VCaP (cell line): ENCODE results near the gene BMP7.
"Not testable (repeated sequence)": the region's sequence is repeated elsewhere in the genome, so short reads cannot be mapped to it uniquely, and the experiment has no call there.

Experiments
- H3K27ac ChIP-seq: fragments of 450-650 bp; 2 replicates; pipeline ENCODE4 v1.5.1; 2017
- TF ChIP-seq, protein P1 (sequence below): fragments of 450-650 bp; conservative IDR thresholded peaks from 2 replicates; pipeline ENCODE4 v1.5.1; 2017; ENCODE audit warnings: mild to moderate bottlenecking, moderate library complexity

The BMP7 gene

DNA sequence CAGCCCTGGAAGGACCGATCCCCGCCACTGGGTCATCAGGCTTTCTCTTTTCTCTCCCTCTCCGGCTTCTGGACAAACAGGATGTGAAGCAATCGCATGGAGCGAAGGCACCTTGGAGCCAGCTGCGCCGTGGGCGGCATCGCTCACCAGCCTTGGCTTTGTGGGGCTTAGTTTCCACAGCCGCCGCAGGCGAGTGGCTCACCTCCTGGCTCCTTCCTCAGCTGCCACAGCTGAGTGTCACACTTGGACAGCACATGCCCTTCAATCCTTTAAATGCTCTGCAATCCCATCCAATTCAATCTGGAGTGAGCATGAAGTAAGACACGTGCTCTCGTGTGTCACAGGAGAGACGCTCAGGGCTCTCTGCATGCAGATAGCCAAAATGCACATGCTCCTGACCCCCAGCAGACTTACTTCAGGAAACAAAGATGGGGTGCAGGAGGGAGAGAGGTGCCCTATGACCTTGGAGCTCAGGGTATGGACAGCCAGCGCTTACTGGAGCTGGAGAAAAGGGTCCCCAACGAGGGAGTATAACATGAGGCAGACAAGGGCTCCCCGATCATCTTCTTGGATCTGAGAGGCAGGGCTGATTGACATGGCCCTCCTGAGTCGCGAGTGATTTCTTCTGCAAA, 70.9 kb downstream of the BMP7 start:
- TF ChIP-seq, protein P1, sequence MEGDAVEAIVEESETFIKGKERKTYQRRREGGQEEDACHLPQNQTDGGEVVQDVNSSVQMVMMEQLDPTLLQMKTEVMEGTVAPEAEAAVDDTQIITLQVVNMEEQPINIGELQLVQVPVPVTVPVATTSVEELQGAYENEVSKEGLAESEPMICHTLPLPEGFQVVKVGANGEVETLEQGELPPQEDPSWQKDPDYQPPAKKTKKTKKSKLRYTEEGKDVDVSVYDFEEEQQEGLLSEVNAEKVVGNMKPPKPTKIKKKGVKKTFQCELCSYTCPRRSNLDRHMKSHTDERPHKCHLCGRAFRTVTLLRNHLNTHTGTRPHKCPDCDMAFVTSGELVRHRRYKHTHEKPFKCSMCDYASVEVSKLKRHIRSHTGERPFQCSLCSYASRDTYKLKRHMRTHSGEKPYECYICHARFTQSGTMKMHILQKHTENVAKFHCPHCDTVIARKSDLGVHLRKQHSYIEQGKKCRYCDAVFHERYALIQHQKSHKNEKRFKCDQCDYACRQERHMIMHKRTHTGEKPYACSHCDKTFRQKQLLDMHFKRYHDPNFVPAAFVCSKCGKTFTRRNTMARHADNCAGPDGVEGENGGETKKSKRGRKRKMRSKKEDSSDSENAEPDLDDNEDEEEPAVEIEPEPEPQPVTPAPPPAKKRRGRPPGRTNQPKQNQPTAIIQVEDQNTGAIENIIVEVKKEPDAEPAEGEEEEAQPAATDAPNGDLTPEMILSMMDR = no peak
- H3K27ac ChIP-seq = no peak overlapping the region

DNA sequence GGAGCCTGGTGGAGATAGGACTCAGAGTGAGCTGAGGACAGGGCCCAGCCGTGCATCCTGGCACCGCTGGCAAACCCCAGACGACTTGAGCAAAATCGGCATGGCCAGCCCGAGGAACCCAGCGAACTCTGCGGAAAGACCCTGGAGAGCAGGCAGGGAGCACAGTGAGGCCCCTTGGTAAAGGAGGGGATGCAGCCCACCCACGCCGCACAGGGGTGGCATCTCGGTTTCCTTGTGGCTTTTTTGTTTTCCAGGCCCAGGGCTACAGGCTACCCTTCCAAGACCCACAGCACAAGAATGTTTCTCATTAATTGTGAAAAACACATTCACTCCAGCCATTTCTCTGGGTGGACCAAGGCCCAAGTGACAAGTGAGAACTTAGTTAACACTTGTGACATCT, 71.4 kb downstream of the BMP7 start:
- TF ChIP-seq, protein P1 = no peak
- H3K27ac ChIP-seq = no peak overlapping the region

DNA sequence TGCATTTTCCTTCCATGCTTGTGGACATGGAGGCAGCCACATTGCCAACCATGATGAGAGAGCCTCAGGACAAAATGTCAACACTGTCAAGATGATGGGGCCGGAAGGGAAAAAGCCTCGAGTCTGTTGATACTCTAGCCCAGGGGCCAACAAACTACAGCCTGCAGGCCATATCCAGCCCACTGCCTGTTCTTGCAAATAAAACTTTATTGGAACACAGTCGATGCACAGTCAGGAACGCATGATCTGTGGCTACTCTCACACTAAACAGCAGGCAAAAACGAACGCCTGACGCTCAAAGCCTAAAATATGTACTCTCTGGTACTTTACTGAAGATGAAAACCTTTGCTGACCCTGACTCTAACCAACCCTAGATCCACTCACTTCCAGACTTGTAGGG, 72.3 kb downstream of the BMP7 start:
- TF ChIP-seq, protein P1 = no peak

DNA sequence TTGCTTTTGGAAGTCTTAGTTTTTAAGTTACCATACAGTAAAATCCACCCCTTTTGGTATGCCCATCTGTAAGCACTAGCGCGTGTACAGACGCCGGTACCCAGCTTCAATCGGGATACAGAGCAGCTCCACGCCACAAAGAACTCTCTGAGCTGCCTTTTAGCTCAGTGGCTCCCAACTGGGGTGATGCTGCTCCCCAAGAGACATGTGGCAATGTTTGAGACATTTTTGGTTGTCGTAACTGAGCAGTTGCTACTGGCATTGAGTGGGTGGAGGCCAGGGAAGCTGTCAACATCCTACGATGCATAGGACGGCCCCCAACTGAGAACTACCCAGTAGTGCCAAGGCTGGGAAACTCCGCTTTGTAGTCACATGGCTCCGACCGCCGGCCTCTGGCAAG, 73.3 kb downstream of the BMP7 start:
- TF ChIP-seq, protein P1 = no peak
- H3K27ac ChIP-seq = no peak overlapping the region

More for the DNA sequence above, 72.3 kb downstream of the BMP7 start:
- no peak overlapping the region for H3K27ac ChIP-seq

DNA sequence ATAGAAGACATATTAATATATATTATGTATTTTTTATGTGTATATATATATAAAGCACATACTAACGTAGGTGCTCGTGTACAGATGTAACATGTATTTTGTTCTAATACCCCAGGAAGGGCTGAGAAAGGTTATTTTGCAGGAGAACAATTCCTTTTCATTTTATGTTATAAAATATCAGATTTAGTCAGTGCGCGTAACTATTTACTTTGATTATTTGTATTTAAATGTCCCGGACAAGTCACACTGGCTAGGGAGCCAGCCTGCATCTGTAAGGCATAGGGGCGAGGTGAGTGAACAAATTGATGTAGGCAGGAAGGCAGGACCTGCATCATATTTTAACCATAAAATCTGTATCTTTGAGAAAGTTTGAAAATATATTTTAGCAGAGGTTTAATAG, 74.1 kb downstream of the BMP7 start:
- TF ChIP-seq, protein P1 = no peak
- no peak overlapping the region for H3K27ac ChIP-seq

DNA sequence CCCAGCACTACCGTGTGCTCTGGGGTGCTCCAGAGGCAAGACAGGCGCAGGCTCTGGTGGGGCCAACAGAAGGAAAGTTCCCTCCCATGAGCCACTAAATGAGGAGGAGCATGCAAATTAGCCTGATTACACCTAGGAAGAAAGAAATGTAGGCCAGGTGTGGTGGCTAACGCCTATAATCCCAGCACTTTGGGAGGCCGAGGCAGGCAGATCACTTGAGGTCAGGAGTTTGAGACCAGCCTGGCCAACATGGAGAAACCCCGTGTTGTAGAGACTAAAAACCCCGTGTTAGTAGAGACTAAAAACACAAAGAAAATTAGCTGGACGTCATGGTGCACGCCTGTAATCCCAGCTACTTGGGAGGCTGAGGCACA, 75.2 kb downstream of the BMP7 start:
- not testable (repeated sequence) for H3K27ac ChIP-seq

DNA sequence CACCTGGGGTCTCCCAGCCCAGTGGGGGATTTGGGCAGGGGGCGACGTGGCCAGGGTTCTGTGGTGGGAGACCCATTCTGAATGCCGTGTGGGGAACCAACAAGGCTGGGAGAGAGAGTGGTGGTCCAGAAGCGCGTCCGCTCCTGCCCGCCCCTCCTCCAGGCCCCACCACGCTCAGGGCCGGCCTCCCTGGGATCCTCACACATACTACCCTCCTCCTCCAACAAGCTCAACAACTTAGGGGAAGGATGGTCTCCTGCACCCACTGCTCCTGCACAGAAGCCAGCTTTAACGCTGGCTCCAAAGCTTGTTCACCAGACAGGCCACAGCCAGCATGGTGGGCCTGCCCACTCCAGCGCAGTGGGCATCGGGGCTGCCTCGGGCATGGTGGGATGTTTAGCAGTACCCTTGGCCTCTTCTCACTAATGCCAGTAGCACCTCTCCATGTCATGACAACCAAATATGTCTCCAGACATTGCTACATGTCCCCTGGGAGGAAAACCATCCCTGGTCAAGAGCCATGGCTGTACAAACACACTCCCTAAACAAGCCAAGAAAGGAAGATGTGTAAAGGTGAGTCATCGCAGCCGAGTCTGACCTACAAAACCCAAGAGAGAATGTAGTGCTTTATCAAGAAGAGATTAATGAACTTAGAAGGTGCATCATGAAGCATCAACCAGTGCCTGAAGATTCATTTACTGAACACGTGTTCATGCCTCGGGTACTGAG, 75.7 kb downstream of the BMP7 start:
- TF ChIP-seq, protein P1 = no peak
- no peak overlapping the region for H3K27ac ChIP-seq

DNA sequence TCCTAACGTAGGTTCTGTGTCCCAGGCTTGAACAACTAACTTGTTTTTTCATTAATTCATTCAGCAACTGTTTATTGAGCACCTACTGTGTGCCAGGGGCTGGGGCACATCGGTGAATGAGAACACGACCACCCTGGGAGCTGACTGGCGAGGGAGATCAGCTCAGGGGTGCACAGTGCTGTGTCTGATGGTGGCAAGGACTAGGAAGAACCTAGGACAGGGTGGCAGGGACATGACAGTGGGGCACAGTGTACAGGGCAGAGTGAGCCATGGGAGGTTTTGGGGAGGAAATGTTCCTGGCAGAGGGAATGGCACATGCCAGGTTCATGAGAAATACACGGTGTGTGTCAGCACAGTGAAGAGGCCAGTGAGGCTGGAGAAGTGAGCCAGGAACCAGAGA, 76.7 kb downstream of the BMP7 start:
- H3K27ac ChIP-seq = no peak overlapping the region
- TF ChIP-seq, protein P1 = no peak
